ENCODE data around the gene SOCS4.

DNA sequence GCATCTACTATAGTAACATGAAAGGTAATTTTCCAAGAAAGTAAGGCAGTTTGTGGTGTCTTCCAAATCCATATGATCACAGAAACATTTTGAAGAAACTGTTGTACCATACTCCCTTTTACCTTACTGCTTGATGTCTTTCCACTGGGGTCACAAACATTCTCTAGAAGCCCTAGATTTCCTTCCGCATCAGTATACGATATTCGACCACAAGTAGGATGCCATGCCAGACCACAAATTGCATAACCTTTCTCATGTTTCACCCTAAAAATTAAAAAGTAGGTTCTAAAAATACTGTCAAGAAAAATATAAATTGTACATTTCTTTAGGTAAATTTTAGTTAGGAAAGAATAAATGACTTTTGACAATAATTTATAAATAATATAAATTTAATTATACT is 26.7 kb upstream of the SOCS4 start:
- TF ChIP-seq POLR2AphosphoS5 (IDR thresholded peaks at IDR 0.05; ENCODE audit: low read depth, low read length) (no peak), SIN3A (IDR thresholded peaks at IDR 0.05; ENCODE audit: borderline replicate concordance, insufficient read depth, low read length) (no peak), TAF1 (IDR thresholded peaks at IDR 0.05; ENCODE audit: borderline replicate concordance, insufficient read depth, low read length) (no peak), FOXP2 (optimal IDR thresholded peaks at IDR 0.05; ENCODE audit: borderline replicate concordance, extremely low read depth, extremely low read length, insufficient read depth) (no peak)
- TF ChIP-seq, protein P1, sequence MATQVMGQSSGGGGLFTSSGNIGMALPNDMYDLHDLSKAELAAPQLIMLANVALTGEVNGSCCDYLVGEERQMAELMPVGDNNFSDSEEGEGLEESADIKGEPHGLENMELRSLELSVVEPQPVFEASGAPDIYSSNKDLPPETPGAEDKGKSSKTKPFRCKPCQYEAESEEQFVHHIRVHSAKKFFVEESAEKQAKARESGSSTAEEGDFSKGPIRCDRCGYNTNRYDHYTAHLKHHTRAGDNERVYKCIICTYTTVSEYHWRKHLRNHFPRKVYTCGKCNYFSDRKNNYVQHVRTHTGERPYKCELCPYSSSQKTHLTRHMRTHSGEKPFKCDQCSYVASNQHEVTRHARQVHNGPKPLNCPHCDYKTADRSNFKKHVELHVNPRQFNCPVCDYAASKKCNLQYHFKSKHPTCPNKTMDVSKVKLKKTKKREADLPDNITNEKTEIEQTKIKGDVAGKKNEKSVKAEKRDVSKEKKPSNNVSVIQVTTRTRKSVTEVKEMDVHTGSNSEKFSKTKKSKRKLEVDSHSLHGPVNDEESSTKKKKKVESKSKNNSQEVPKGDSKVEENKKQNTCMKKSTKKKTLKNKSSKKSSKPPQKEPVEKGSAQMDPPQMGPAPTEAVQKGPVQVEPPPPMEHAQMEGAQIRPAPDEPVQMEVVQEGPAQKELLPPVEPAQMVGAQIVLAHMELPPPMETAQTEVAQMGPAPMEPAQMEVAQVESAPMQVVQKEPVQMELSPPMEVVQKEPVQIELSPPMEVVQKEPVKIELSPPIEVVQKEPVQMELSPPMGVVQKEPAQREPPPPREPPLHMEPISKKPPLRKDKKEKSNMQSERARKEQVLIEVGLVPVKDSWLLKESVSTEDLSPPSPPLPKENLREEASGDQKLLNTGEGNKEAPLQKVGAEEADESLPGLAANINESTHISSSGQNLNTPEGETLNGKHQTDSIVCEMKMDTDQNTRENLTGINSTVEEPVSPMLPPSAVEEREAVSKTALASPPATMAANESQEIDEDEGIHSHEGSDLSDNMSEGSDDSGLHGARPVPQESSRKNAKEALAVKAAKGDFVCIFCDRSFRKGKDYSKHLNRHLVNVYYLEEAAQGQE (IDR thresholded peaks at IDR 0.05; ENCODE audit: insufficient read depth in 1 of 2, low read depth in 2 of 2, low read length in 2 of 2), result no peak

Data from PFSK-1 (cell line).